AG04449 (cell line): Measurements from ENCODE around the gene ADGRL3.

Experiments used
- CTCF ChIA-PET: fragments of 350-600 bp; formaldehyde crosslinking; extraction: SDS; loops from one replicate; lab custom pipeline; 2021; ENCODE audit warnings: antibody characterized with exemption; lab: Yijun Ruan, JAX
- POLR2A ChIA-PET: fragments of 400-600, 350-600 bp; formaldehyde crosslinking; extraction: SDS; loops from one replicate; lab custom pipeline; 2020; ENCODE audit warnings: antibody characterized with exemption, inconsistent platforms; lab: Yijun Ruan, JAX
- DNase-seq: peaks from one replicate; pipeline ENCODE4 v3.0.0-alpha.2; 2010; ENCODE audit warnings: low read depth, low spot score
- H3K4me3 ChIP-seq: 2 replicates; pipeline ENCODE4 v1.5.1; 2011; ENCODE audit warnings: low read depth, mild to moderate bottlenecking, control low read depth, low read length
- CTCF ChIP-seq: IDR thresholded peaks from one replicate; pipeline ENCODE4 v1.5.1; 2011; ENCODE audit warnings: mild to moderate bottlenecking, moderate library complexity, low read length, control low read depth, inconsistent platforms; ENCODE audit not compliant: insufficient read depth; ENCODE audit errors: missing control alignments

ADGRL3 gene

DNA sequence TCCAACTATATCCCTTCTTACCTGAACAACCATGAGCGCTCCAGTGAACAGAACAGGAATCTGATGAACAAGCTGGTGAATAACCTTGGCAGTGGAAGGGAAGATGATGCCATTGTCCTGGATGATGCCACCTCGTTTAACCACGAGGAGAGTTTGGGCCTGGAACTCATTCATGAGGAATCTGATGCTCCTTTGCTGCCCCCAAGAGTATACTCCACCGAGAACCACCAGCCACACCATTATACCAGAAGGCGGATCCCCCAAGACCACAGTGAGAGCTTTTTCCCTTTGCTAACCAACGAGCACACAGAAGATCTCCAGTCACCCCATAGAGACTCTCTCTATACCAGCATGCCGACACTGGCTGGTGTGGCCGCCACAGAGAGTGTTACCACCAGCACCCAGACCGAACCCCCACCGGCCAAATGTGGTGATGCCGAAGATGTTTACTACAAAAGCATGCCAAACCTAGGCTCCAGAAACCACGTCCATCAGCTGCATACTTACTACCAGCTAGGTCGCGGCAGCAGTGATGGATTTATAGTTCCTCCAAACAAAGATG, 870.2 kb downstream of the ADGRL3 start:
- no peak overlapping the region for H3K4me3 ChIP-seq
- POLR2A ChIA-PET = no interaction called here
- CTCF ChIA-PET = no interaction called here
- DNase-seq = no peak
- no peak for TF ChIP-seq CTCF

DNA sequence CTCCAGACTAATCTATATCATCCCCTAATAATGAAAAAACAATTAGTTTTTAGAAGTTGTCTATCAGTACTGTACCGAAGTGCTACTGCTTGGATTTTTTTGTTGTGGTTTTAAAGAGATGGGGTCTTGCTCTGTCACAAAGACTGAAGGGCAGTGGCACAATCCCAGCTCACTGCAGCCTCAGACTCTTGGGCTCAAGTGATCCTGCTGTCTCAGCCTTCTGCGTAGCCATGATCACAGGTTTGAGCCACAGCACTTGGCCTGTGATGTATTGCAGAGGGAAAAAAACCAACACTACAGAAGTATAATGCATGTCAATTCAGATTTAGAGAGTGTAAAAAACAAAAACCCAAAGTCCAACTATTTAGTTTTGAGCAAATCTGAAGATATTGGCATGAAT, 875.0 kb downstream of the ADGRL3 start:
- no peak for TF ChIP-seq CTCF
- POLR2A ChIA-PET = no interaction called here
- CTCF ChIA-PET = no interaction called here
- no peak overlapping the region for H3K4me3 ChIP-seq
- DNase-seq = no peak

GRCh38 chr4:62075521-62075920, 875.4 kb downstream of the ADGRL3 start:
- no peak for TF ChIP-seq CTCF
- no peak overlapping the region for H3K4me3 ChIP-seq
- ChIA-PET CTCF (no interaction called here), POLR2A (no interaction called here)
- no peak for DNase-seq

DNA sequence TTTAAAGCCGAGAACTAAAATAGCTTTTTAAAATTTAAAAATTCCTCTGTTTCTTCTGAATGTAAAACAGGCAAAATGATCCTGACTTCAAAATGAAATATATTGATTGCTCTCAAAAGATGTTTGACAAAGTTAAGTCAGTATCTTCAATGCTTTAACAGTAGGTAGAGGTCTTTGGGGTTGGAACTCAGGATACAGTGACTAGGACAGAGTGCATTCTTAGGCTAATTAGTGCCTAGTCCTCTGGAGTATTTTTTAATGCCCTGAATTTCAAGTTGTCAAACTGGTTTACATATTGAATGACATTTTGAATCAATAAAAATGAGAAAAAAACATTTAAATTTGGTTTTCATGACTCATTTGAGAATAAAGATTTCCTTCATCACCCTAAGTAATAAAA, 877.3 kb downstream of the ADGRL3 start:
- no peak for TF ChIP-seq CTCF
- no peak overlapping the region for H3K4me3 ChIP-seq
- DNase-seq = no peak
- CTCF ChIA-PET = no interaction called here
- POLR2A ChIA-PET = no interaction called here

GRCh38 chr4:62080431-62080830, 880.3 kb downstream of the ADGRL3 start:
- TF ChIP-seq CTCF = no peak
- H3K4me3 ChIP-seq = no peak overlapping the region
- CTCF ChIA-PET = no interaction called here
- POLR2A ChIA-PET = no interaction called here
- no peak for DNase-seq

DNA sequence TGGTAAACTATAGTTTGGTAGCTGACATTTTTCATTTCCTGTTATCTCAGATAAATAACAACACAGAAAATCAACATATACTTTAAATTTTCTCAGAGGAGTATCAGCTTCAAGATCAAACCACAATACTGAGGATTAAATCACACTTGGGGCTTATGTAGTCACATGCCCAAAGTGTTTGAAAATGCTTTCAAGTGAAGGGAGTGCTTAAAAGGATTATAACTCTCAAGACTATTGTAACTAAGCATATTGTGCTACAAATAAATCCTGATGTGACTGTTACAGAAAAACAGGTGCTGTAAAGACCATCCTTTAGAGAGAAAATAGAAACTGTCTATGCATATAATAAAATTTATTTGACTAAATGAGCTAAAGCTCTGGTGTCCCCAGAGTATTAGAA, 887.6 kb downstream of the ADGRL3 start:
- H3K4me3 ChIP-seq = no peak overlapping the region
- ChIA-PET CTCF (no interaction called here), POLR2A (no interaction called here)
- no peak for TF ChIP-seq CTCF
- DNase-seq = no peak
